HG03045 (cell line): Measurements from ENCODE around the gene SULT1E1.

Experiments used
- ATAC-seq: cut with Tn5 transposase; IDR thresholded peaks from one replicate; pipeline ENCODE4 v1.9.1; 2021; ENCODE audit warnings: mild to moderate bottlenecking, moderate library complexity; ENCODE audit not compliant: unreplicated experiment

Gene SULT1E1

GRCh38 chr4:69860052-69860451 lies at the start of gene SULT1E1:
SULT1E1 (minus strand) TSS chr4:69860145; CDS start chr4:69857644, 2,501 bp downstream.
- no peak for ATAC-seq

GRCh38 chr4:69909195-69909594 lies 49.2 kb upstream of the SULT1E1 start:
- no peak for ATAC-seq

GRCh38 chr4:69907151-69907550 lies 47.2 kb upstream of the SULT1E1 start:
- ATAC-seq: no peak

GRCh38 chr4:69896530-69897116 lies 36.7 kb upstream of the SULT1E1 start:
- ATAC-seq: no peak

GRCh38 chr4:69894721-69895120 lies 34.8 kb upstream of the SULT1E1 start:
- ATAC-seq: no peak

- ATAC-seq: no peak
Measured at GRCh38 chr4:69894186-69894585, 34.2 kb upstream of the SULT1E1 start.

GRCh38 chr4:69888336-69888735 lies 28.4 kb upstream of the SULT1E1 start:
- no peak for ATAC-seq

- ATAC-seq: no peak
Measured at GRCh38 chr4:69882150-69882549, 22.2 kb upstream of the SULT1E1 start.

- ATAC-seq: peak; percentile 84
Measured at GRCh38 chr4:69881173-69881773, 21.3 kb upstream of the SULT1E1 start.

- no peak for ATAC-seq
Measured at GRCh38 chr4:69878250-69878649, 18.3 kb upstream of the SULT1E1 start.

GRCh38 chr4:69877453-69877852 lies 17.5 kb upstream of the SULT1E1 start:
- no peak for ATAC-seq

- ATAC-seq: no peak
Measured at GRCh38 chr4:69876071-69876470, 16.1 kb upstream of the SULT1E1 start.

GRCh38 chr4:69875576-69875975 lies 15.6 kb upstream of the SULT1E1 start:
- no peak for ATAC-seq

GRCh38 chr4:69874507-69874906 lies 14.6 kb upstream of the SULT1E1 start:
- ATAC-seq: no peak

GRCh38 chr4:69861756-69862155 lies 1.8 kb upstream of the SULT1E1 start:
- no peak for ATAC-seq

GRCh38 chr4:69860521-69861298 lies 765 bp upstream of the SULT1E1 start:
- no peak for ATAC-seq

- ATAC-seq: no peak
Measured at GRCh38 chr4:69859140-69859685, 732 bp downstream of the SULT1E1 start.

GRCh38 chr4:69858690-69859089 lies 1.3 kb downstream of the SULT1E1 start:
- ATAC-seq: no peak

- no peak for ATAC-seq
Measured at GRCh38 chr4:69855822-69856221, 4.1 kb downstream of the SULT1E1 start.

- ATAC-seq: peak; percentile 92
Measured at GRCh38 chr4:69849969-69850368, 10.0 kb downstream of the SULT1E1 start.

- ATAC-seq: no peak
Measured at GRCh38 chr4:69849297-69849696, 10.6 kb downstream of the SULT1E1 start.

GRCh38 chr4:69848028-69848427 lies 11.9 kb downstream of the SULT1E1 start:
- no peak for ATAC-seq
